ENCODE data around the gene ATP8B4. TPM values are rescaled to one million over a fixed set of nuclear protein-coding genes. Genes with fewer than 3 reads are reported as not detected.
A peak's percentile ranks its signal among the peaks of the same experiment; 100 is the strongest.

The ATP8B4 gene
- total and polyA plus RNA-seq, 2 of the 8 experiments (the other 6 are each of a cell fraction or from before 2014, with no cell fraction given) = 0.17 to 0.24 TPM

- H2BK20ac ChIP-seq (ENCODE audit: low read length) = peak overlapping the region; percentile 55; the same call in 1 of the 2 replicates
- no peak overlapping the region for H3K4ac ChIP-seq (replicated peaks; ENCODE audit: insufficient read length, low read depth, low read length)
- H3K79me2 ChIP-seq (ENCODE audit: control insufficient read depth in 1 of 2, insufficient read depth in 2 of 2, low read length in 2 of 2) = no peaks in the 10 kb centered on the region
- no peak overlapping the region for H3K23ac ChIP-seq (ENCODE audit: insufficient read length)
- H2BK120ac ChIP-seq (replicated peaks; ENCODE audit: low read depth, low read length) = no peak overlapping the region
- no peak overlapping the region for H3K9ac ChIP-seq (replicated peaks in 1 of 4; ENCODE audit: extremely low read depth in 1 of 4, low read depth in 3 of 4, low read length in 3 of 4)
- H3K4me2 ChIP-seq (ENCODE audit: insufficient read depth in 1 of 2, low read depth in 2 of 2, low read length in 2 of 2) = no peak overlapping the region
- ChIA-PET POLR2A (ENCODE audit: partially characterized antibody) (no interaction called here), CTCF (ENCODE audit: partially characterized antibody) (interaction anchor here (0.6 to 6.0 kb wide), 58 partner anchors 8 to 652 kb away, joined by 3 to 92 read pairs (median 4); no protein-coding TSS in a partner anchor)
- FAIRE-seq = peak; percentile 28
- peak overlapping the region; percentile 78; the same call in 1 of the 2 replicates for H2BK15ac ChIP-seq (ENCODE audit: low read length)
- H3K4me3 ChIP-seq (ENCODE audit: extremely low read depth in 1 of 4, insufficient read depth in 2 of 4, low read depth in 3 of 4, low read length in 4 of 4) = no peak overlapping the region
- no peak overlapping the region for H3K18ac ChIP-seq (ENCODE audit: extremely low read depth, low read length)
- no peaks in the 10 kb centered on the region for H3K79me1 ChIP-seq (ENCODE audit: low read depth, low read length)
- no peak overlapping the region for H3K27ac ChIP-seq (ENCODE audit: low read depth, low read length)
- no peak overlapping the region for H4K8ac ChIP-seq (ENCODE audit: extremely low read depth, insufficient read depth, low read length)
- no peak overlapping the region for H2BK5ac ChIP-seq (ENCODE audit: low read depth, low read length)
- no peak overlapping the region for H3K14ac ChIP-seq (ENCODE audit: insufficient read length)
- no peaks in the 10 kb centered on the region for H3K23me2 ChIP-seq (ENCODE audit: low read depth, low read length)
- H4K5ac ChIP-seq (ENCODE audit: insufficient read length, low read depth, low read length) = no peak overlapping the region
- H3K36me3 ChIP-seq (ENCODE audit: control insufficient read depth in 2 of 4, insufficient read depth in 4 of 4, low read length in 3 of 4) = no peaks in the 10 kb centered on the region
- 83% methylated on average over 7 of the region's 7 CpGs; no CpG with 5 or more reads in 1 of the 2 experiments for WGBS, 2 experiments (ENCODE audit: extremely low coverage in 1 of 2, insufficient coverage in 1 of 2, insufficient read length in 1 of 2, insufficient replicate concordance in 2 of 2, low coverage in 1 of 2, low lambda C conversion rate in 2 of 2, missing lambda C conversion rate in 1 of 2)
- DNase-seq (ENCODE audit: low read depth in 1 of 2, low spot score in 2 of 2) = no peak
- no peaks in the 10 kb centered on the region for H4K20me1 ChIP-seq (replicated peaks in 1 of 2; ENCODE audit: control insufficient read depth in 1 of 2, insufficient read depth in 2 of 2, low read length in 2 of 2)
- no peak overlapping the region for H2BK12ac ChIP-seq (ENCODE audit: low read depth, low read length)
- H2AFZ ChIP-seq (ENCODE audit: low read length) = peak overlapping the region; percentile 9; the same call in 1 of the 2 replicates
- no peak overlapping the region for H3K56ac ChIP-seq (replicated peaks; ENCODE audit: insufficient read length, low read depth, low read length)
- no peaks in the 10 kb centered on the region for H3K27me3 ChIP-seq (replicated peaks in 1 of 4; ENCODE audit: control insufficient read depth in 3 of 4, extremely low read depth in 1 of 4, insufficient read depth in 3 of 4, low read length in 3 of 4)
- no peak overlapping the region for H2AK5ac ChIP-seq (ENCODE audit: low read depth, low read length)
- H4K91ac ChIP-seq (replicated peaks; ENCODE audit: insufficient read length, low read length) = no peak overlapping the region
- no peaks in the 10 kb centered on the region for H3K9me3 ChIP-seq (ENCODE audit: insufficient read depth in 2 of 2, low read depth in 1 of 2, low read length in 1 of 2)
- H3K4me1 ChIP-seq (replicated peaks in 1 of 4; ENCODE audit: control insufficient read depth in 3 of 4, insufficient read depth in 4 of 4, low read length in 3 of 4) = peaks cover 0 to 5% (median 0%) of the 10 kb centered on the region in 4 experiments; a peak in 1 of 7 replicates
- TF ChIP-seq SIN3A (conservative IDR thresholded peaks at IDR 0.05 in 1 of 2, IDR thresholded peaks at IDR 0.05 in 1 of 2; ENCODE audit: low read depth in 1 of 2, low read length in 2 of 2) = 0 out of 4 replicates have a peak, but pooled peaks of 1 of the 2 experiments have one; percentile 45
- TF ChIP-seq PHF8 (conservative IDR thresholded peaks at IDR 0.05; ENCODE audit: low read depth, low read length) = no peak
- no peak for TF ChIP-seq SP2 (IDR thresholded peaks at IDR 0.05; ENCODE audit: low read length)
- TF ChIP-seq CTCF (IDR thresholded peaks at IDR 0.05; ENCODE audit: control extremely low read depth in 1 of 3, insufficient read depth in 1 of 3, low read depth in 1 of 3, low read length in 3 of 3) = peak; percentile 5 to 40 (median 25)
- TF ChIP-seq YY1 (IDR thresholded peaks at IDR 0.05; ENCODE audit: low read depth, low read length) = no peak
- TF ChIP-seq TAF7 (optimal IDR thresholded peaks at IDR 0.05; ENCODE audit: borderline replicate concordance, low read depth, low read length) = no peak
- TF ChIP-seq BRCA1 (IDR thresholded peaks at IDR 0.05; ENCODE audit: low read depth, low read length) = no peak
- TF ChIP-seq TBP (IDR thresholded peaks at IDR 0.05; ENCODE audit: low read depth, low read length) = no peak
- TF ChIP-seq RAD21 (IDR thresholded peaks at IDR 0.05 in 1 of 2, conservative IDR thresholded peaks at IDR 0.05 in 1 of 2; ENCODE audit: low read depth in 2 of 2, low read length in 2 of 2) = peak; percentile 40 to 59; a peak in 3 of 4 replicates
These were observed 241.7 kb downstream of the ATP8B4 start for GRCh38 chr15:49877117-49877872.
